ENCODE data around the gene ACSL3.

ACSL3 gene

DNA sequence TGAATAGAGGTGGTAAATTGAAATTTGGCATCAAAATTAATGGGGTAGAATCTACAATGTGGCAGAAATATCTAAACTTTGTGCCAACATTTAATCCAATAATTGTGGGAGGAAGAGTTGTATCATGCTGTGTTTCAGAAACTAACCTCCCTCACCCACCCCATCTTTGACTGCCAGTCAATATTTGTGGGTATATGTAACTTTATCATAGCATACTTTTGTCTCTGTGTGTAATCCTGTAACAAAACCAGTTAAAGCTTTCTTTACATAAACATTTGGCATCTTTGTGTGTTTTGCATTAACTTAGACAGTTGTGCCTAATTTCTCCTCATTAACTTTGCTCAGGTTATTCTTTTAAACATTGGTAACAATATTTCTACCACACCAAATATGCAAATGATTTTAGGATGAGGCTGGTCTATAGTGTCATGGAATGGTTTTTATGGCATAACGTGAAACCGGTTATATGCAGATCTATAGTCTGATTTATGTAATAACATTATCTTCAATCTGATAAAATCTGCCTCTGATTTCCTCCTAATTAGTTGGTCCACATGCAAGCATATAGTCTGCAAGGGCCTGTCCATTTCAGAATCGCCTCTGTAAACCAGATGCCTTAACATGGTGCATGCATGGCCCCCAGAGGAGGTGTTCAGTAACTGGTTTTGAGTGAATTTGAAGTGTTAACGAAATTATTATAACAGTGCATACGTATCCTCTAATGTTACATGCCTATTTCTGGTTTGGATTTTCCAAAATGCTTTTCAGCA, 84.3 kb downstream of the ACSL3 start:
- no peak for DNase-seq

GRCh38 chr2:222945887-222946286, 85.1 kb downstream of the ACSL3 start:
- DNase-seq, result no peak

- no peak for DNase-seq
Measured at GRCh38 chr2:222946700-222947287, 86.0 kb downstream of the ACSL3 start.

- no peak for DNase-seq
Measured at GRCh38 chr2:222949073-222949472, 88.2 kb downstream of the ACSL3 start.

DNA sequence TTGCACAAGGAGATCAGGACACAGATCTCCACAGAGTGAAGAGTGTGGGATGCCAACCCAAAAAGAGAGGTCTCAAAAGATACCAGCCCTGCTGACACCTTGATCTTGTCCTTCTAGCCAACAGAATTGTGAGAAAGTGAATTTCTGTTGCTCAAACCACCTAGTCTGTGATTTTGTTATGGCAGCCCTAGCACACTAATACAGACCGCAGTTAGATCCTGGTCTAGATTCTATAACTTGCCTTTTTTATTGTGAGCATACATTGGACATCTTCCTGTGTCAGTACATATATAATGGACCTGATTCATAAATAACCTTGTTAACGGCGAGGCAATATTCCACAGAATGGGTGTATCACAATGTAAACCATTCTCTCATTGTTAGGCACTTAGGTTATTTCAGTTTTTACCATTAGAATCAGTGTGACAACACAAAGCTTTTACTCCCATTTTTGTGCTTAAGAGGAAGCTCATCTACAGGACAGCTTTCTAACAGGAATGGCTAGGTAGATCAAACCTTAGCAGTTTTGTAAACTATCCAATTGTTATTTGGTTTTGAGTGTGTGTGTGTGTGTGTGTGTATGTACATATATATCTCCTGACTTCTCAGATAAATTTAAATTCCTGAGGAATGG, 89.0 kb downstream of the ACSL3 start:
- DNase-seq, result no peak

GRCh38 chr2:222950638-222951285, 89.9 kb downstream of the ACSL3 start:
- no peak for DNase-seq

DNA sequence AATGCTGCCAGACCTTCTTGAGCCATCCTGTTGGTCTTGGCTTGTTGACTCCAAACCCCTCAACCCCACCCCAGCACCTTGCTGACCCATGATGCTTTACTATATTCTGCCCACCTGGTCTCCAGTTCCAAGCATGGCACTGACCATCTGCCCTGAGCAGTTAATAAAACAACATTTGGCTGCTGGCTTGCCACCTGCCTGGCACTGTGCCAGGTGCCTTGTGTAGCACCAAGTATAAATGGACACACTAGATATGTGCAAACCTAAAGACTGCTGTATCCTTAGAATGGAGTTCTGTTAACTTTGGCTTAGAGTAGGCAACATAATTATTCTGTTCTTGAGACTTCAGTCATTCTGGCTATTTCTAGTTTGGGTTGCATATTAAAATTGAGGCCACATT, 91.4 kb downstream of the ACSL3 start:
- no peak for DNase-seq

DNA sequence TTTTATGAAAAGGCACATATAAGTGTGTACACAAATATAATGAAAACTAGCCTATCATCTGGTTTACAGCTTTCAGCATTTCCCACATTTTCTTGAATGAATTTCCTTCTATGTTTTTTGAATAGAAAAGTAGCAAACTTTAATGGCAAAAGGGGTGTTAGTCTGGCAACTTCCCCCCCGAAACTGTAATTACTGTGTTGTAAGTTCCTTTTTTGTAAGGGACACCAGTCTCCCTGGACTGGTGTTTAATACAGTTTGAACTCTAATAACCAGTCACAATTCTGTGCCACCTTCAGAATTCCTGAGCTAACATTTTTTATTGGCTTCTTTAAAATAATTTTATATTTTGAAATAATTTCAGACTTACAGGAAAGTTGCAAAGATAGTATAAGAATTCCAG, 94.2 kb downstream of the ACSL3 start:
- DNase-seq, result no peak

- DNase-seq, result no peak
Measured at GRCh38 chr2:222959358-222959757, 98.5 kb downstream of the ACSL3 start.

GRCh38 chr2:222960126-222960525, 99.3 kb downstream of the ACSL3 start:
- DNase-seq, result no peak

DNA sequence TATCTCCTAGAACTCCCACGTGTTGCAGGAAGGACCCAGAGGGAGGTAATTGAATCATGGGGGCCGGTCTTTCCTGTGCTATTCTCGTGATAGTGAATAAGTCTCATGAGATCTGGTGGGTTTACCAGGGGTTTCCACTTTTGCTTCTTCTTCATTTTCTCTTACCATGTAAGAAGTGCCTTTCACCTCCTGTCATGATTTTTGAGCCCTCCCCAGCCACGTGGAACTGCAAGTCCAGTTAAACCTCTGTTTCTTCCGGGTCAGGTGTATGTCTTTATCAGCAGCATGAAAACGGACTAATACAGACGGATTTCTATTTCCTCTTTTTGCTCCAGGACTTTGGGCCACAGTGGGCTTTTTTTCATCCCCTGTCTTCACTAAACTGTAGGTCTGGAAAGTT, 102.8 kb downstream of the ACSL3 start:
- no peak for DNase-seq

- no peak for DNase-seq
Measured at GRCh38 chr2:222964376-222965031, 103.7 kb downstream of the ACSL3 start.

GRCh38 chr2:222965555-222965954, 104.7 kb downstream of the ACSL3 start:
- no peak for DNase-seq

DNA sequence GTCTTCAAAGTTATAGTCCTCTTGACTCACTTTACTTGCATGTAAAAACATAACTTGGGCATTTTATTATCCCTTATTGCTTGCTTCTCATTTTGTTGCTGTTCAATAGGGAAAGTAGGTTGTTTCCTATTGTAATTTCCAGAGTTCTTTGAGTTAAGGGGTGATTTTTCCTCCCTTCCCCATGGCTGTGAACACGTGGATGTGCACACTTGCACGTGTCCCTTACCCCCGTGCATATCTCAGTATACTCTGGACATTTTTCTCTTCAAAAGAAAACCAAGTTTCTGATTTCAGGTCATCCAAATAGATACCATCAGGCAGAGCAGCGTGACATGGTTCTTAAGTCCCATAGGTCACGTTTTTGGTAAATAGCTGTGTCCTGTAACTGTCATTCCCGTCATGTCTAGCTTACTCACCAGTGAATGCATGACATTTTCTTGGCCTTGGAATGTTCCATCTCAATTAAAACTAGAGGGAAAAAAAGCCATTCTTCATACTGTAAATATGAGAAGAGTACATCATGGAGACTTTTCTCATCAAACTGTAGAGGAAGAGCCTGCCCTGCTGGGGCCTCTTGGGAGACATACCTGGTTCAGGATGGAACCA, 107.8 kb downstream of the ACSL3 start:
- no peak for DNase-seq

GRCh38 chr2:222969491-222969890, 108.7 kb downstream of the ACSL3 start:
- DNase-seq, result no peak

DNA sequence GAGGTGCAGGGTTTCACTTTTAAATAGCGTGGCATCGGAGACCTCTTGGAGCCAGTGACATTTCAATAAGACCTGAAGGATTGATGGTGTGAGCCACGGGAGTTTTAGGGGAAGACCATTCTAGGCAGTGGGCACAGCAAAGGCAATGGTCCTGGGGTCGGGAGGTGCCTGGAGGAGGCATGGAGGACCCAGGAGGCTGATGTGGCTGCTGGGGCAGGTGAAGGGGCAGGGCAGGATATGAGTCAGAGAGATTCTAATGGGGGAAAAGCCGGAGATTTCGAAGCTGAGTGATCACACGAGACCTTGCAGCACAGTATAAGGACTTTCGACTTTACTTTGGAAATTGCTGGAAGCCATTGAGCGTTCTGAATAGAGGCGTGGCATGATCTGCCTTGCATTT, 111.6 kb downstream of the ACSL3 start:
- DNase-seq, result no peak

GRCh38 chr2:222973237-222973636, 112.4 kb downstream of the ACSL3 start:
- DNase-seq, result no peak

GRCh38 chr2:222973733-222974132, 112.9 kb downstream of the ACSL3 start:
- DNase-seq, result no peak

GRCh38 chr2:222976521-222977061, 115.8 kb downstream of the ACSL3 start:
- DNase-seq, result no peak

DNA sequence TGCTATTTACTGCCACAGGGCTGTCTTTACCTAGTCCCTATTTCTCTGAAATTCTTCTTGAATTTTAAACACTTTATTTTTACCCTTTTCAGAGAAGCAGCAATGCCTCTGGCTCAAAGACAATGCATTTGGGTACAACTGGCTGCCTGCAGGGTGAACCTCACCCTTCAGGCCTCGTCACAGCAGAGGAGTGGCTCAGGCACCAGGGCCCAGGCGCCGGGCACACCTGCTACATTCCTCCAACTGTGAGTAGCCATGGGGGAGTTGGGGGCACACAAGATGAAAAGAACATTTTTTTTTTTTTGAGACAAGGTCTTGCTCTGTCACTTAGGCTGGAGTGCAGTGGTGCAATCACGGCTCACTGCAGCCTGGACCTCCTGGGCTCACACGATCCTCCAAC, 116.3 kb downstream of the ACSL3 start:
- DNase-seq, result no peak

DNA sequence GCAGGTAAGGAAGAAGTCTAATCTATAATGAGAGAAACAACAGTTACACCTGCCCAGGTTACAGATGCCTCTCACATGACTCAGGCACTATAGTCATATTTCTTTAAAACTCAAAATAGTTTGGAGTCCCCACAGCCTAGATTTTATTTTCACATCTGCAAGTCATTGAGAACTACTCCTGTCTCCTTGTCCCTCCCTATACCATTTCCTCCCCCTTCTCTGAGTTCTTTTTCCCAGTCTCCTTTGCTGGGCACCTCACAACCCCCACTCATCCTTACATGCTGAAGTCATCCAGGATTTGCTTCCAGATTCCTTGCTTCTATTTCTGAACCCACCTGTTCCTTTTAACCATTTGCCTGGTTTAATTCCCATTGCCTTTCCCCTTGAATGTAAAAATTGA, 118.0 kb downstream of the ACSL3 start:
- DNase-seq, result no peak

GRCh38 chr2:222979484-222979883, 118.6 kb downstream of the ACSL3 start:
- DNase-seq, result no peak

Data from activated T-cell treated with anti-CD3 and anti-CD28 coated beads, Interleukin-2, amount 50 U/mL, for 1 hour (primary cell).